HL-60 (cell line): ENCODE measurements around the gene OR1F1.
A peak's percentile ranks its signal among the peaks of the same experiment; 100 is the strongest.

Experiments used
- DNase-seq, 2 experiments: peaks; one replicate each; pipeline ENCODE4 v3.0.0-alpha.2; 2010 to 2020; ENCODE audit warnings: low read depth in 1 of 2, low spot score in 1 of 2
- H3K27ac ChIP-seq: fragments of 250-450 bp; sonication (Bioruptor Pico); replicated peaks from 2 replicates; pipeline ENCODE4 v1.5.1; 2020; ENCODE audit warnings: mild to moderate bottlenecking, moderate library complexity
- H3K27me3 ChIP-seq: fragments of 250-450 bp; sonication (Bioruptor Pico); 2 replicates; pipeline ENCODE4 v1.5.1; 2021; ENCODE audit warnings: mild to moderate bottlenecking, moderate library complexity; ENCODE audit not compliant: insufficient read depth, poor library complexity, severe bottlenecking
- H3K4me3 ChIP-seq: replicated peaks from 2 replicates; pipeline ENCODE4 v1.5.1; 2011; ENCODE audit warnings: mild to moderate bottlenecking, control low read depth, low read length; ENCODE audit not compliant: insufficient read depth
- CTCF ChIP-seq: IDR thresholded peaks from one replicate; pipeline ENCODE4 v1.5.1; 2011; ENCODE audit warnings: low read length, control low read depth, inconsistent platforms; ENCODE audit not compliant: insufficient read depth
- GABPA ChIP-seq: IDR thresholded peaks from 2 replicates; pipeline ENCODE4 v1.6.1; 2012; ENCODE audit warnings: low read depth
- POLR2AphosphoS5 ChIP-seq: IDR thresholded peaks from 2 replicates; pipeline ENCODE4 v1.6.1; 2012; ENCODE audit warnings: low read depth
- REST ChIP-seq: IDR thresholded peaks from 2 replicates; pipeline ENCODE4 v1.6.1; 2012; ENCODE audit warnings: low read depth; ENCODE audit not compliant: insufficient replicate concordance
- SPI1 ChIP-seq: IDR thresholded peaks from 2 replicates; pipeline ENCODE4 v1.6.1; 2012; ENCODE audit warnings: low read depth, mild to moderate bottlenecking, borderline replicate concordance

Gene OR1F1

GRCh38 chr16:3242709-3243108 lies 54.7 kb downstream of the OR1F1 start:
- H3K27me3 ChIP-seq, result no peaks in the 10 kb centered on the region
- H3K27ac ChIP-seq, result peak overlapping the region; percentile 37
- H3K4me3 ChIP-seq, result no peak overlapping the region
- 0 out of 2 replicates have a peak, but pooled peaks have one; percentile 26 for TF ChIP-seq POLR2AphosphoS5
- no peak for TF ChIP-seq CTCF
- TF ChIP-seq SPI1, result peak; percentile 35; the same call in 1 of the 2 replicates
- DNase-seq, result peak; percentile 83 to 91

- Histone ChIP-seq H3K4me3 (no peak overlapping the region), H3K27me3 (no peaks in the 10 kb centered on the region), H3K27ac (no peak overlapping the region)
- DNase-seq, result no peak
- TF ChIP-seq REST (no peak), POLR2AphosphoS5 (no peak), GABPA (no peak), CTCF (no peak), SPI1 (no peak)
Measured at GRCh38 chr16:3243882-3244281, 55.9 kb downstream of the OR1F1 start.

GRCh38 chr16:3246002-3246401 lies 58.0 kb downstream of the OR1F1 start:
- no peak for TF ChIP-seq REST
- no peak for TF ChIP-seq CTCF
- Histone ChIP-seq H3K4me3 (no peak overlapping the region), H3K27me3 (no peaks in the 10 kb centered on the region), H3K27ac (no peak overlapping the region)
- no peak for DNase-seq

- TF ChIP-seq CTCF, result no peak
- TF ChIP-seq REST, result no peak
- no peak for TF ChIP-seq GABPA
- no peak for TF ChIP-seq POLR2AphosphoS5
- TF ChIP-seq SPI1, result no peak
- H3K4me3 ChIP-seq, result no peak overlapping the region
- no peak overlapping the region for H3K27ac ChIP-seq
- no peaks in the 10 kb centered on the region for H3K27me3 ChIP-seq
- DNase-seq, result no peak
Measured at GRCh38 chr16:3246876-3247275, 58.9 kb downstream of the OR1F1 start.
